Measurements from ENCODE around the gene AGAP1.
A peak's percentile ranks its signal among the peaks of the same experiment; 100 is the strongest.

AGAP1 gene

GRCh38 chr2:235831755-235832154 is 337.9 kb downstream of the AGAP1 start:
- no peak for TF ChIP-seq CTCF (IDR thresholded peaks at IDR 0.05; ENCODE audit: low read depth, low read length, missing control alignments)
- no peak for DNase-seq (ENCODE audit: low read depth)
- no peak overlapping the region for H3K4me3 ChIP-seq (ENCODE audit: low read depth, low read length)

GRCh38 chr2:235832941-235833340 is 339.1 kb downstream of the AGAP1 start:
- no peak overlapping the region for H3K4me3 ChIP-seq (ENCODE audit: low read depth, low read length)
- DNase-seq (ENCODE audit: low read depth) = no peak
- no peak for TF ChIP-seq CTCF (IDR thresholded peaks at IDR 0.05; ENCODE audit: low read depth, low read length, missing control alignments)

GRCh38 chr2:235833971-235834620 is 340.3 kb downstream of the AGAP1 start:
- TF ChIP-seq CTCF (IDR thresholded peaks at IDR 0.05; ENCODE audit: low read depth, low read length, missing control alignments) = peak; percentile 5
- no peak overlapping the region for H3K4me3 ChIP-seq (ENCODE audit: low read depth, low read length)
- no peak for DNase-seq (ENCODE audit: low read depth)

GRCh38 chr2:235834781-235835180 is 340.9 kb downstream of the AGAP1 start:
- no peak for TF ChIP-seq CTCF (IDR thresholded peaks at IDR 0.05; ENCODE audit: low read depth, low read length, missing control alignments)
- DNase-seq (ENCODE audit: low read depth) = no peak
- no peak overlapping the region for H3K4me3 ChIP-seq (ENCODE audit: low read depth, low read length)

GRCh38 chr2:235835810-235836209 is 342.0 kb downstream of the AGAP1 start:
- no peak for DNase-seq (ENCODE audit: low read depth)
- no peak for TF ChIP-seq CTCF (IDR thresholded peaks at IDR 0.05; ENCODE audit: low read depth, low read length, missing control alignments)

GRCh38 chr2:235836491-235836911 is 342.7 kb downstream of the AGAP1 start:
- TF ChIP-seq CTCF (IDR thresholded peaks at IDR 0.05; ENCODE audit: low read depth, low read length, missing control alignments) = no peak
- DNase-seq (ENCODE audit: low read depth) = no peak
- no peak overlapping the region for H3K4me3 ChIP-seq (ENCODE audit: low read depth, low read length)

More at GRCh38 chr2:235835810-235836209, 342.0 kb downstream of the AGAP1 start:
- H3K4me3 ChIP-seq (ENCODE audit: low read depth, low read length) = no peak overlapping the region

GRCh38 chr2:235839226-235839625 is 345.4 kb downstream of the AGAP1 start:
- H3K4me3 ChIP-seq (ENCODE audit: low read depth, low read length) = no peak overlapping the region
- DNase-seq (ENCODE audit: low read depth) = no peak
- no peak for TF ChIP-seq CTCF (IDR thresholded peaks at IDR 0.05; ENCODE audit: low read depth, low read length, missing control alignments)

All from GM12864 (cell line).